Left kidney (tissue), 2 donors: Measurements from ENCODE around the gene NCK2. TPM values are rescaled to one million over a fixed set of nuclear protein-coding genes. Genes with fewer than 3 reads are reported as not detected.

ENCODE experiments used
- DNase-seq: peaks from one replicate; pipeline ENCODE4 v3.0.0-alpha.2; 2013
- polyA plus RNA-seq: library from polyadenylated mRNA; unstranded; fragments of 120-200 nt; gene quantifications from one replicate; pipeline ENCODE4 v1.2.1, GENCODE V29; 2013; ENCODE audit not compliant: insufficient read length

The NCK2 gene
- polyA plus RNA-seq, 1 donor = 57.7 TPM

GRCh38 chr2:105812180-105813044, 67.7 kb downstream of the NCK2 start:
- DNase-seq = peak; percentile 29

- DNase-seq = no peak
Observed at GRCh38 chr2:105813045-105813315, 68.3 kb downstream of the NCK2 start.

GRCh38 chr2:105813405-105813804, 68.7 kb downstream of the NCK2 start:
- no peak for DNase-seq

GRCh38 chr2:105814291-105814940, 69.7 kb downstream of the NCK2 start:
- no peak for DNase-seq

- DNase-seq = no peak
Observed at GRCh38 chr2:105815401-105815800, 70.7 kb downstream of the NCK2 start.

GRCh38 chr2:105820151-105820550, 75.4 kb downstream of the NCK2 start:
- DNase-seq = no peak

GRCh38 chr2:105820691-105821090, 76.0 kb downstream of the NCK2 start:
- DNase-seq = no peak

GRCh38 chr2:105821428-105822125, 76.9 kb downstream of the NCK2 start:
- DNase-seq = no peak

GRCh38 chr2:105822186-105822585, 77.5 kb downstream of the NCK2 start:
- DNase-seq = no peak

- no peak for DNase-seq
Observed at GRCh38 chr2:105824446-105824845, 79.7 kb downstream of the NCK2 start.

- DNase-seq = no peak
Observed at GRCh38 chr2:105827351-105828096, 82.8 kb downstream of the NCK2 start.

- no peak for DNase-seq
Observed at GRCh38 chr2:105828558-105828957, 83.8 kb downstream of the NCK2 start.

GRCh38 chr2:105834931-105835330, 90.2 kb downstream of the NCK2 start:
- no peak for DNase-seq

- no peak for DNase-seq
Observed at GRCh38 chr2:105836341-105836740, 91.6 kb downstream of the NCK2 start.

- no peak for DNase-seq
Observed at GRCh38 chr2:105836840-105837692, 92.4 kb downstream of the NCK2 start.

GRCh38 chr2:105839793-105840192, 95.1 kb downstream of the NCK2 start:
- no peak for DNase-seq

GRCh38 chr2:105840933-105841332, 96.2 kb downstream of the NCK2 start:
- DNase-seq = no peak

- no peak for DNase-seq
Observed at GRCh38 chr2:105841551-105841950, 96.8 kb downstream of the NCK2 start.

- no peak for DNase-seq
Observed at GRCh38 chr2:105842555-105842954, 97.8 kb downstream of the NCK2 start.

GRCh38 chr2:105843476-105844374, 99.0 kb downstream of the NCK2 start:
- DNase-seq = no peak
